Left ventricle myocardium inferior (tissue), 1 donor: Measurements from ENCODE around the gene TTLL11. TPM values are rescaled to one million over a fixed set of nuclear protein-coding genes. Genes with fewer than 3 reads are reported as not detected.

Experiments used
- DNase-seq: peaks from one replicate; pipeline ENCODE4 v3.0.0-alpha.2; 2020
- H3K27ac ChIP-seq: fragments of 200-600 bp; replicated peaks from 2 replicates; pipeline ENCODE4 v1.8.0; 2021
- H3K27me3 ChIP-seq: fragments of 200-600 bp; 2 replicates; pipeline ENCODE4 v1.8.0; 2021; ENCODE audit warnings: low read depth
- H3K36me3 ChIP-seq: fragments of 200-600 bp; 2 replicates; pipeline ENCODE4 v1.8.0; 2021
- H3K4me1 ChIP-seq: fragments of 200-600 bp; 2 replicates; pipeline ENCODE4 v1.8.0; 2021
- H3K4me3 ChIP-seq: fragments of 200-600 bp; 2 replicates; pipeline ENCODE4 v1.8.0; 2021; ENCODE audit warnings: mild to moderate bottlenecking, moderate library complexity
- H3K9me3 ChIP-seq: fragments of 200-600 bp; replicated peaks from 2 replicates; pipeline ENCODE4 v1.8.0; 2021
- intact Hi-C: fragments of 100-400 bp; cut with micrococcal nuclease; formaldehyde crosslinking; loops from one replicate; pipeline ENCODE4 v1.11.0; 2022
- total RNA-seq: library from RNA; stranded (reverse); fragmentation: NEBNext Ultra II Directional; extraction: Animal tissue kit (Norgen Biotek cat#: 25700); gene quantifications from one replicate; pipeline ENCODE4 v1.2.1, GENCODE V29; 2021
- TF ChIP-seq, protein P1 (sequence below): fragments of 200-600 bp; IDR thresholded peaks from 2 replicates; pipeline ENCODE4 v1.8.0; 2021; ENCODE audit warnings: antibody characterized with exemption, mild to moderate bottlenecking, borderline replicate concordance
- donor health status: DM: no; HTN: yes; CAD: no; lungs with severe emphysema.

Gene TTLL11
- total RNA-seq, 1 donor from 2014 or later, result 7.3 TPM

DNA sequence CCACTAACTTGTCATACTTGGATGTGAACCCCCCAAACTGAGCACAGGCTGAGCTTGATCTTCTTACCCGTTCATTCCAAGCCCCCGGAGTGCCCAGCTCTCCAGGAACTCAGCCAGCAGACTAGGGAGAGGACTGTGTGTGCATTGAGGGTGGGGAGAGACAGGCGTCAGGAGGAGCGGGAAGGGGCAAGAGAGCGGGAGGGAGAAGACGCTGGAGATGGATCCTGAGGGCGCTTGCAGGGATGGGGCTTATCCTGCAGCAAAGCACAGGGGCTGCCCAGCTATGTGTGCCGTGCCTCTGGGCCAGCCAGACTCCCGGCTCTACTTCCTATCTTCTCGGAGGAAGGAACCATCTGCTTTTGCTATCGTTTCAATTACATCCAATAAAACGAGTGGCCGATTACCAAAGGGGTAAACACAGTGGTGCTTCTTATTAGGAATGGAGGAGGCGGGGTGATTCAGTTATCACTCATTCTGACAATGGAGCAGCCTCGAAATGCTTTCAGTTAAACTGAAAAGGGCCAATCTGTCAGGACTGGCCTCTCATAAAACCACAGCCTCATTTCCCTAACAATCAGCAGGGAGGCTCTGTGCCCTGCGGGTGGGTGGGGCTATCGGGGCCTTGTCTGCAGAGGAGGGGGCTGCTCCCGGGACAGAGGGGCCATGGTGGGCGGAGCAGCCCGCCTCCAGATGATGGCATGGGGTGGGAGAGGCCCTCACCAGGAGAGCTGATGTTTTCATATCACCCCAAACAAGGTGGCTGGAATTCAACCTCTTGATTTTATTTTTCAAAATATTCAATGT, 273.5 kb downstream of the TTLL11 start:
- Histone ChIP-seq H3K27ac (no peak overlapping the region), H3K36me3 (no peaks in the 10 kb centered on the region), H3K4me1 (peaks cover 24% of the 10 kb centered on the region), H3K4me3 (no peak overlapping the region), H3K9me3 (no peaks in the 10 kb centered on the region), H3K27me3 (no peaks in the 10 kb centered on the region)
- TF ChIP-seq, protein P1, sequence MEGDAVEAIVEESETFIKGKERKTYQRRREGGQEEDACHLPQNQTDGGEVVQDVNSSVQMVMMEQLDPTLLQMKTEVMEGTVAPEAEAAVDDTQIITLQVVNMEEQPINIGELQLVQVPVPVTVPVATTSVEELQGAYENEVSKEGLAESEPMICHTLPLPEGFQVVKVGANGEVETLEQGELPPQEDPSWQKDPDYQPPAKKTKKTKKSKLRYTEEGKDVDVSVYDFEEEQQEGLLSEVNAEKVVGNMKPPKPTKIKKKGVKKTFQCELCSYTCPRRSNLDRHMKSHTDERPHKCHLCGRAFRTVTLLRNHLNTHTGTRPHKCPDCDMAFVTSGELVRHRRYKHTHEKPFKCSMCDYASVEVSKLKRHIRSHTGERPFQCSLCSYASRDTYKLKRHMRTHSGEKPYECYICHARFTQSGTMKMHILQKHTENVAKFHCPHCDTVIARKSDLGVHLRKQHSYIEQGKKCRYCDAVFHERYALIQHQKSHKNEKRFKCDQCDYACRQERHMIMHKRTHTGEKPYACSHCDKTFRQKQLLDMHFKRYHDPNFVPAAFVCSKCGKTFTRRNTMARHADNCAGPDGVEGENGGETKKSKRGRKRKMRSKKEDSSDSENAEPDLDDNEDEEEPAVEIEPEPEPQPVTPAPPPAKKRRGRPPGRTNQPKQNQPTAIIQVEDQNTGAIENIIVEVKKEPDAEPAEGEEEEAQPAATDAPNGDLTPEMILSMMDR, result no peak
- intact Hi-C loops, result no loop called here
- no peak for DNase-seq

DNA sequence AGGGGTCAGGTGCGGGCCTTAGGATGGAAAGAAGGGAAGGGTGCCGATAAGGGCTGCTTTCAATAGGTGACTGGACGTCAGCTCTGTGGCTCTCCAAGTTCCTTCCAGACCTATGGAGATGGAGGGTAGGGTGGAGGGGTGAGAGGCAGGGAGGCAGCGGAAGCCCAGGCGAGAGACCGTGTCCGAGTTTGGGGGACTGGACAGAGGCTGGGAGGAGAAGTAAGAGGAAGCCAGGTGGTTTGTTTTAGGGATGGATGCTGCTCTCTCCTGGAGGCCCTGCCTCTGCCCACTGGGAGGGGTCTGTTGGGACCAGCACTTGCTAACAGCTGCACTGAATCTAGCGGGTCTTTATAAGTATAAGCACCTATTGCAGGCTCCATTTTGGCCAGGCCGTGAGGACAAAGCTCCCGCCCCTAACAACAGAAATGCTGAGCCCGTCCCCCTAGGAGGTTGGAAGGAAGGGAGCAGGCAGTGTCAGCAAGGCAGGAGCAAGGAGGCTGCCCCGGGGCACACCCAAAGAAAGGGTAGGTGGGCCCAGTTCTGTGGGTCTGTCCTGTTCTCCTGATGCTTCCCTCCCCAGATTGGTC, 274.2 kb downstream of the TTLL11 start:
- Histone ChIP-seq H3K27ac (no peak overlapping the region), H3K36me3 (no peaks in the 10 kb centered on the region), H3K4me1 (peaks cover 22% of the 10 kb centered on the region), H3K4me3 (no peak overlapping the region), H3K27me3 (no peaks in the 10 kb centered on the region), H3K9me3 (no peaks in the 10 kb centered on the region)
- intact Hi-C loops, result no loop called here
- no peak for DNase-seq
- TF ChIP-seq, protein P1, result no peak

DNA sequence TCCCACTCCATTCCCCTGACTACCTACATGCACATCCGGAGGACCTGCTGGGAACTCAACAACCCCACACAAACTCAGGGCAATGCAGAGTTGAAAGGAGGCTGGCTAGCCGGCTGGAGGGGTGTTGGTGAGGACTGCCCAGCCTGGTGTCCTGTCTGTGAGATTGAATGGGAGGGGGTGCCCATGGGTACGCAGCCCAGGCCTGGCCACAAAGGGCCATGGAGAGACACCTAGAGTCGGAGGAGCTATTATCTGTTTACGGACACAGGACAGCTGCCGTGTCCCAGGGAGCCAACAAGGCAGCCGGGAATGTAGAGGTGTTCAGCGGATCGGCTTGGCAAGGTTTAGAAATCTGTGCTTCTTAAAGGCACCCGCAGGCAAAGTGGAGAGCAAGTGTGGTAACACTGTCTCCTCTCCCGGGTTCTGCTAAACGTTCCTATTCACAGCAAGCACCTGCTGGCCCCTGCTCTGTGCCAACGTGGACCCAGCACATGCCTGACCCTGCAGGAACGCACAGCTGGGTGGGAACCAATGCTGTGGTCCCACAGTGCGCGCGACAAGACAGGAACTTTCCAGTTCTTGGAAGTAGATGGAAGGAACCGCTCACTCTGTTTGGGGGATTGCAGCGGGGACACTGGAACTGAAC, 275.0 kb downstream of the TTLL11 start:
- Histone ChIP-seq H3K4me1 (peaks cover 22% of the 10 kb centered on the region), H3K4me3 (no peak overlapping the region), H3K9me3 (no peaks in the 10 kb centered on the region), H3K27me3 (no peaks in the 10 kb centered on the region), H3K27ac (no peak overlapping the region), H3K36me3 (no peaks in the 10 kb centered on the region)
- TF ChIP-seq, protein P1, result no peak
- intact Hi-C loops, result no loop called here
- no peak for DNase-seq

DNA sequence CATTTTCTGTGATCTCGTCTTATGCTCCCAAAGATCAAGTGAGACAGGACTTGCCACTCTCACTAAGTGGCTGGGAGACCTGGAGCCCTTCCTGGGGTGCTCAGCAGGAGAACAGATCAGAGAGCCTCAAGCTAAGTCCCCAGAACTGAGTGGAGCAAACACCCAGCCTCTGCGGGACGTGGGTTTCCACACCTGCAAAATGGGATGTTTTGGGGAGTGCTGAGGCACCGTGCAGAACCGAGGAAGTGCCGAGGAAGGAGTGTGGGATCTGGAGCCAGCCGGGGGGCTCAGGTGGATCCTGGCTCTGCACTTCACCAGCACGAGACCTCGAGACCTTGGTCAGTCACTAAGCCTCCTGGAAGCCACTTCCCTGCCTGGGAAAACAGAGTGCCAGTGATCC, 275.6 kb downstream of the TTLL11 start:
- H3K9me3 ChIP-seq, result no peaks in the 10 kb centered on the region
- H3K4me1 ChIP-seq, result peaks cover 22% of the 10 kb centered on the region
- H3K4me3 ChIP-seq, result no peak overlapping the region
- DNase-seq, result no peak
- H3K27me3 ChIP-seq, result no peaks in the 10 kb centered on the region
- TF ChIP-seq, protein P1, result no peak
- H3K36me3 ChIP-seq, result no peaks in the 10 kb centered on the region
- intact Hi-C loops, result no loop called here
- H3K27ac ChIP-seq, result no peak overlapping the region

DNA sequence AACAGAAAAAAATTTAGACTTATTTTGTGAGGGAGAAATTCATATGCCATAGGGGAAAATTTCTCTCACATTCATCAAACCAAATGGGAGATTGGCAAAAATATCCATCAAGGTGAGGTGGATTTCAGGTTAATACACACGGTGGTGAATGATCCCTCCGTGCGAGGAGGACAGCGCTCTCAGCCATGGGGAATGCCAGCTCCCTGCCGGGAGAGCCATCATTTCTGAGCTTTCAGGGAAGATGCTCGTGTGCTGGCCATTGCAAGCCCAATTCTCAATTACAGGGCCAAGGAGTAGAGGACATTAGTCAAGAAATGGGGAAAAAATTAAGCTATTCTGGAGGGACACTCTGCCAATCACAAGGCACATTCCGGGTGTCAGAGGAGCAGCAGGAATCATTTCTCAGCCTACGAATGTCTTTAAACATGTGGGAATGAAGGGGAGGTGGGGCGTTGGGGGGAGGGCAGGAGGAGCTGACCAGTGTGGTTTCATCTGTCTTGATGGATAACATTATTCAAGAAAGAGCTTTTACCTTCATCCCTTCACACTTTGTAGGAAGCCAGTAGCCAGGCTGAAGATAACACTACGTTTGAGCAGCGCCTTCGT, 276.2 kb downstream of the TTLL11 start:
- intact Hi-C loops, result no loop called here
- Histone ChIP-seq H3K4me1 (peaks cover 19% of the 10 kb centered on the region), H3K36me3 (no peaks in the 10 kb centered on the region), H3K9me3 (no peaks in the 10 kb centered on the region), H3K27me3 (no peaks in the 10 kb centered on the region), H3K4me3 (no peak overlapping the region), H3K27ac (no peak overlapping the region)
- no peak for DNase-seq
- TF ChIP-seq, protein P1, result no peak
